H1 (cell line): ENCODE results near the gene SPATA25. TPM values are rescaled to one million over a fixed set of nuclear protein-coding genes. Genes with fewer than 3 reads are reported as not detected.

ENCODE experiments used
- CTCF ChIA-PET: fragments of 300-600 bp; sonication (Branson Sonifier 250); formaldehyde crosslinking; loops from one replicate; lab custom pipeline; 2021; ENCODE audit not compliant: partially characterized antibody; lab: Charles Lee
- POLR2A ChIA-PET: fragments of 300-600 bp; sonication (Branson Sonifier 250); formaldehyde crosslinking; loops from one replicate; lab custom pipeline; 2021; ENCODE audit warnings: inconsistent platforms; ENCODE audit not compliant: partially characterized antibody; lab: Charles Lee
- DNase-seq, 2 experiments: peaks; one replicate each; pipeline versions ENCODE4 v3.0.0 to v3.0.0-alpha.2; 2010 to 2022; ENCODE audit warnings: low spot score in 2 of 2, low read depth in 1 of 2, mixed read lengths in 1 of 2
- FAIRE-seq: peaks from 2 replicates; lab custom pipeline; 2011; peaks lifted over from hg19 to GRCh38; lab: Jason Lieb, UNC
- H2AFZ ChIP-seq: 2 replicates; pipeline ENCODE4 v1.8.1; 2012; ENCODE audit warnings: low read length, inconsistent platforms
- H2AK5ac ChIP-seq: 2 replicates; pipeline ENCODE4 v1.6.1; 2013; ENCODE audit warnings: low read depth, low read length
- H2BK120ac ChIP-seq: replicated peaks from 2 replicates; pipeline ENCODE3; 2013; ENCODE audit warnings: low read depth, low read length, inconsistent platforms
- H2BK12ac ChIP-seq: 2 replicates; pipeline ENCODE4 v1.6.1; 2013; ENCODE audit warnings: low read depth, low read length
- H2BK15ac ChIP-seq: 2 replicates; pipeline ENCODE4 v1.6.1; 2013; ENCODE audit warnings: low read length
- H2BK20ac ChIP-seq: 2 replicates; pipeline ENCODE4 v1.6.1; 2013; ENCODE audit warnings: low read length
- H2BK5ac ChIP-seq: 2 replicates; pipeline ENCODE4 v1.6.1; 2013; ENCODE audit warnings: low read depth, low read length
- H3K14ac ChIP-seq: 2 replicates; pipeline ENCODE4 v1.6.1; 2013; ENCODE audit warnings: inconsistent platforms; ENCODE audit not compliant: insufficient read length
- H3K18ac ChIP-seq: 2 replicates; pipeline ENCODE4 v1.6.1; 2013; ENCODE audit warnings: low read length; ENCODE audit errors: extremely low read depth
- H3K23ac ChIP-seq: 2 replicates; pipeline ENCODE4 v1.6.1; 2013; ENCODE audit warnings: inconsistent platforms; ENCODE audit not compliant: insufficient read length
- H3K23me2 ChIP-seq: 2 replicates; pipeline ENCODE4 v1.6.1; 2013; ENCODE audit warnings: low read depth, low read length
- H3K27ac ChIP-seq: 2 replicates; pipeline ENCODE4 v1.6.1; 2011; ENCODE audit warnings: low read depth, low read length, inconsistent platforms
- H3K27me3 ChIP-seq, 4 experiments: replicated peaks in 1 of 4; 1 replicate in 1 of 4; 2 replicates in 3 of 4; pipeline versions ENCODE4 v1.6.1 to v1.8.1; 2011 to 2013; ENCODE audit warnings: low read length in 3 of 4, mild to moderate bottlenecking in 3 of 4, inconsistent platforms in 2 of 4, mixed read lengths in 2 of 4, moderate library complexity in 1 of 4; ENCODE audit not compliant: control insufficient read depth in 3 of 4, insufficient read depth in 3 of 4; ENCODE audit errors: extremely low read depth in 1 of 4
- H3K36me3 ChIP-seq, 4 experiments: 2 replicates each; pipeline versions ENCODE4 v1.6.1 to v1.8.1; 2011 to 2013; ENCODE audit warnings: mild to moderate bottlenecking in 4 of 4, low read length in 3 of 4, moderate library complexity in 2 of 4, control low read depth in 1 of 4, inconsistent platforms in 1 of 4; ENCODE audit not compliant: insufficient read depth in 4 of 4, control insufficient read depth in 2 of 4
- H3K4ac ChIP-seq: replicated peaks from 2 replicates; pipeline ENCODE3; 2013; ENCODE audit warnings: low read length, low read depth, mixed read lengths, inconsistent platforms; ENCODE audit not compliant: insufficient read length
- H3K4me1 ChIP-seq, 4 experiments: replicated peaks in 1 of 4; 1 replicate in 1 of 4; 2 replicates in 3 of 4; pipeline versions ENCODE4 v1.6.1 to v1.8.1; 2011 to 2013; ENCODE audit warnings: low read length in 3 of 4, inconsistent platforms in 2 of 4, mixed read lengths in 1 of 4; ENCODE audit not compliant: insufficient read depth in 4 of 4, control insufficient read depth in 3 of 4
- H3K4me2 ChIP-seq, 2 experiments: 2 replicates each; pipeline versions ENCODE4 v1.6.1 to v1.8.1; 2011 to 2013; ENCODE audit warnings: low read depth in 2 of 2, low read length in 2 of 2, control low read depth in 1 of 2, inconsistent platforms in 1 of 2, mild to moderate bottlenecking in 1 of 2; ENCODE audit not compliant: insufficient read depth in 1 of 2
- H3K4me3 ChIP-seq, 4 experiments: fragments of 200-600, 300-600 bp in 1 of 4; sonication (generic), shearing (Covaris generic), sonication (Bioruptor Twin) in 1 of 4; 2 replicates each; pipeline versions ENCODE4 v1.5.1 to v1.8.1; 2011 to 2016; ENCODE audit warnings: low read length in 4 of 4, low read depth in 3 of 4, control low read depth in 2 of 4, inconsistent platforms in 2 of 4, mild to moderate bottlenecking in 2 of 4, mixed read lengths in 1 of 4, moderate library complexity in 1 of 4; ENCODE audit not compliant: insufficient read depth in 2 of 4; ENCODE audit errors: extremely low read depth in 1 of 4
- H3K56ac ChIP-seq: replicated peaks from 2 replicates; pipeline ENCODE3; 2013; ENCODE audit warnings: low read depth, mild to moderate bottlenecking, mixed read lengths, low read length, inconsistent platforms; ENCODE audit not compliant: insufficient read length
- H3K79me1 ChIP-seq: 2 replicates; pipeline ENCODE4 v1.6.1; 2013; ENCODE audit warnings: low read depth, low read length, control low read depth
- H3K79me2 ChIP-seq, 2 experiments: 2 replicates each; pipeline versions ENCODE4 v1.6.1 to v1.8.1; 2012 to 2013; ENCODE audit warnings: low read length in 2 of 2, mild to moderate bottlenecking in 2 of 2, inconsistent platforms in 1 of 2; ENCODE audit not compliant: insufficient read depth in 2 of 2, control insufficient read depth in 1 of 2
- H3K9ac ChIP-seq, 4 experiments: replicated peaks in 1 of 4; 1 replicate in 1 of 4; 2 replicates in 3 of 4; pipeline versions ENCODE4 v1.6.1 to v1.8.1; 2011 to 2013; ENCODE audit warnings: low read depth in 3 of 4, low read length in 3 of 4, control low read depth in 2 of 4, mild to moderate bottlenecking in 2 of 4, moderate library complexity in 2 of 4, inconsistent platforms in 1 of 4; ENCODE audit errors: extremely low read depth in 1 of 4
- H3K9me3 ChIP-seq, 2 experiments: 2 replicates each; pipeline versions ENCODE4 v1.6.1 to v1.8.1; 2012 to 2013; ENCODE audit warnings: mild to moderate bottlenecking in 2 of 2, moderate library complexity in 2 of 2, control low read depth in 1 of 2, inconsistent platforms in 1 of 2, low read depth in 1 of 2, low read length in 1 of 2, mixed read lengths in 1 of 2; ENCODE audit not compliant: insufficient read depth in 2 of 2
- H4K20me1 ChIP-seq, 2 experiments: replicated peaks in 1 of 2; 2 replicates each; pipeline versions ENCODE3 to v1.8.1; 2011 to 2013; ENCODE audit warnings: inconsistent platforms in 2 of 2, low read length in 2 of 2, mild to moderate bottlenecking in 1 of 2; ENCODE audit not compliant: insufficient read depth in 2 of 2, control insufficient read depth in 1 of 2
- H4K5ac ChIP-seq: 2 replicates; pipeline ENCODE4 v1.6.1; 2013; ENCODE audit warnings: low read length, low read depth, mixed read lengths, inconsistent platforms; ENCODE audit not compliant: insufficient read length
- H4K8ac ChIP-seq: 2 replicates; pipeline ENCODE4 v1.8.0; 2013; ENCODE audit warnings: mild to moderate bottlenecking, moderate library complexity, low read length, inconsistent platforms; ENCODE audit not compliant: insufficient read depth; ENCODE audit errors: extremely low read depth
- H4K91ac ChIP-seq: replicated peaks from 2 replicates; pipeline ENCODE3; 2013; ENCODE audit warnings: low read length, mixed read lengths, inconsistent platforms; ENCODE audit not compliant: insufficient read length
- BACH1 ChIP-seq: IDR thresholded peaks from 2 replicates; pipeline ENCODE4 v1.6.1; 2012; ENCODE audit warnings: low read length, improper control_type of control experiment
- EP300 ChIP-seq, 2 experiments: IDR thresholded peaks; 1 replicate in 1 of 2; 2 replicates in 1 of 2; pipeline ENCODE4 v1.6.1; 2011 to 2012; ENCODE audit warnings: low read depth in 2 of 2, low read length in 2 of 2, mild to moderate bottlenecking in 2 of 2, borderline replicate concordance in 1 of 2, inconsistent platforms in 1 of 2, moderate library complexity in 1 of 2
- FOSL1 ChIP-seq: IDR thresholded peaks from 2 replicates; pipeline ENCODE4 v1.6.1; 2011; ENCODE audit warnings: mild to moderate bottlenecking, low read depth, low read length, moderate library complexity; ENCODE audit not compliant: insufficient read depth
- HDAC2 ChIP-seq, 2 experiments: fragments of 300-600 bp in 1 of 2; sonication (generic) in 1 of 2; IDR thresholded peaks; 2 replicates each; pipeline ENCODE4 v1.6.1; 2011 to 2012; ENCODE audit warnings: low read depth in 2 of 2, low read length in 2 of 2, mild to moderate bottlenecking in 2 of 2, moderate library complexity in 2 of 2, borderline replicate concordance in 1 of 2, inconsistent platforms in 1 of 2
- KDM1A ChIP-seq: fragments of 200-600, 300-600 bp; sonication (generic); IDR thresholded peaks from 2 replicates; pipeline ENCODE4 v1.7.1; 2016; ENCODE audit warnings: mild to moderate bottlenecking, low read length, borderline replicate concordance
- NANOG ChIP-seq: IDR thresholded peaks from 2 replicates; pipeline ENCODE4 v1.6.1; 2011; ENCODE audit warnings: low read length, low read depth, mild to moderate bottlenecking, inconsistent platforms; ENCODE audit not compliant: insufficient read depth, poor library complexity, severe bottlenecking
- POLR2A ChIP-seq, 2 experiments: IDR thresholded peaks; 1 replicate in 1 of 2; 2 replicates in 1 of 2; pipeline ENCODE4 v1.6.1; 2011; ENCODE audit warnings: low read depth in 2 of 2, low read length in 2 of 2, mild to moderate bottlenecking in 2 of 2; ENCODE audit errors: control extremely low read depth in 1 of 2
- RNF2 ChIP-seq: fragments of 200-900, 300-1000 bp; sonication (generic); IDR thresholded peaks from 2 replicates; pipeline ENCODE4 v1.7.1; 2016; ENCODE audit warnings: borderline replicate concordance, low read depth, mild to moderate bottlenecking, antibody characterized with exemption, low read length; ENCODE audit not compliant: poor library complexity, severe bottlenecking; ENCODE audit errors: missing control alignments
- SP1 ChIP-seq: IDR thresholded peaks from 2 replicates; pipeline ENCODE4 v1.6.1; 2011; ENCODE audit warnings: low read depth, low read length
- SP2 ChIP-seq: IDR thresholded peaks from 2 replicates; pipeline ENCODE4 v1.6.1; 2012; ENCODE audit warnings: mild to moderate bottlenecking, low read length, inconsistent platforms
- TAF1 ChIP-seq: IDR thresholded peaks from 2 replicates; pipeline ENCODE4 v1.6.1; 2011; ENCODE audit warnings: mild to moderate bottlenecking, low read depth, low read length
- TCF12 ChIP-seq: IDR thresholded peaks from 2 replicates; pipeline ENCODE4 v1.6.1; 2011; ENCODE audit warnings: low read depth, mild to moderate bottlenecking, low read length
- WGBS, 2 experiments: shearing (Covaris generic) in 1 of 2; methylation state at CpG; one replicate each; pipeline versions ENCODE4 v1.1.6 to v1.1.7; 2013 to 2015; ENCODE audit warnings: low lambda C conversion rate in 2 of 2, mixed read lengths in 2 of 2, inconsistent platforms in 1 of 2, low coverage in 1 of 2, missing lambda C conversion rate in 1 of 2; ENCODE audit not compliant: insufficient replicate concordance in 2 of 2, insufficient coverage in 1 of 2, insufficient read length in 1 of 2; ENCODE audit errors: extremely low coverage in 1 of 2, missing lambda C conversion rate in 1 of 2; 5-methylcytosine and 5-hydroxymethylcytosine counted together
- polyA plus RNA-seq, 7 experiments: library from polyadenylated mRNA; depleted of rRNA in 3 of 7; stranded (reverse) in 5 of 7; unstranded in 2 of 7; fragments of >200 nt in 5 of 7; fragments of 200-250 nt in 2 of 7; gene quantifications; 1 replicate in 5 of 7; 2 replicates in 1 of 7; 4 replicates in 1 of 7; pipeline versions ENCODE4 v1.2.1 to v1.2.3, GENCODE V29; 2011 to 2013; ENCODE audit warnings: missing spikeins in 2 of 7, mixed read lengths in 2 of 7
- total RNA-seq: library from RNA; stranded (reverse); fragmentation: NEBNext Ultra II Directional; extraction: Animal tissue kit (Norgen Biotek cat#: 25700); gene quantifications from 2 replicates; pipeline ENCODE4 v1.2.1, GENCODE V29; 2021
- TF ChIP-seq, protein P1 (sequence below): IDR thresholded peaks from 2 replicates; pipeline ENCODE4 v1.6.1; 2011; ENCODE audit warnings: low read depth, mild to moderate bottlenecking, low read length; ENCODE audit not compliant: insufficient read depth

The SPATA25 gene
- total and polyA plus RNA-seq, 2 of the 8 experiments (the other 6 are each of a cell fraction or from before 2014, with no cell fraction given): 2.0 to 3.0 TPM

DNA sequence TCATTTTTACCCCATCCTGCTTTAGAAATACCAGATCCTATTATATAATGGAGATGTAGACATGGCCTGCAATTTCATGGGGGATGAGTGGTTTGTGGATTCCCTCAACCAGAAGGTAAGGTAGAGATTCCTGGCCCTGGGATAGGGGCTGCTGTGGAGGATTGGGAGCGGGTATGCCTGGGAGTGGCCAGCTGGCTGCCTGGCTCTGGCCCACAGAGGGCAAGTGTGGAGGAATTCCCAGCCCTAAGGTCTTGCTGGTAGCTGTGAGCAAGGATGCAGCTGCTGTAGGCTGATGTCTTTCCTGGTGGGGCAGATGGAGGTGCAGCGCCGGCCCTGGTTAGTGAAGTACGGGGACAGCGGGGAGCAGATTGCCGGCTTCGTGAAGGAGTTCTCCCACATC is 10.3 kb upstream of the SPATA25 start:
- no peaks in the 10 kb centered on the region for H3K79me2 ChIP-seq
- H3K56ac ChIP-seq: no peak overlapping the region
- DNase-seq: no peak
- H3K9me3 ChIP-seq: no peaks in the 10 kb centered on the region
- H3K9ac ChIP-seq: no peak overlapping the region
- no peak overlapping the region for H3K14ac ChIP-seq
- no peak overlapping the region for H4K91ac ChIP-seq
- WGBS, 2 experiments: 96% methylated on average over 5 of the region's 7 CpGs; no CpG with 5 or more reads in 1 of the 2 experiments
- H3K4ac ChIP-seq: no peak overlapping the region
- H3K23me2 ChIP-seq: no peaks in the 10 kb centered on the region
- CTCF ChIA-PET: interaction anchor here (0.8 to 1.3 kb wide), 2 partner anchors 17 to 73 kb away, joined by 3 to 4 read pairs; partner anchors contain the start of gene ZSWIM1
- peaks cover 0 to 14% of the 10 kb centered on the region in 2 experiments for H4K20me1 ChIP-seq
- no peak overlapping the region for H2BK20ac ChIP-seq
- no peak overlapping the region for H2AFZ ChIP-seq
- H3K36me3 ChIP-seq: peaks cover 15 to 49% (median 45%) of the 10 kb centered on the region in 4 experiments
- no peak overlapping the region for H4K5ac ChIP-seq
- POLR2A ChIA-PET: interaction anchor here (1.0 to 11.2 kb wide), 12 partner anchors 6 to 73 kb away, joined by 3 to 172 read pairs (median 6); partner anchors contain the start of genes CTSA, NEURL2, PCIF1 and PLTP
- no peak overlapping the region for H2BK5ac ChIP-seq
- no peak overlapping the region for H3K27ac ChIP-seq
- H2BK120ac ChIP-seq: no peak overlapping the region
- H3K4me3 ChIP-seq: no peak overlapping the region
- no peak overlapping the region for H3K23ac ChIP-seq
- no peak overlapping the region for H2BK12ac ChIP-seq
- H3K4me1 ChIP-seq: no peaks in the 10 kb centered on the region
- no peaks in the 10 kb centered on the region for H3K27me3 ChIP-seq
- no peak overlapping the region for H4K8ac ChIP-seq
- H3K4me2 ChIP-seq: no peak overlapping the region
- no peaks in the 10 kb centered on the region for H3K79me1 ChIP-seq
- H2BK15ac ChIP-seq: no peak overlapping the region
- H3K18ac ChIP-seq: no peak overlapping the region
- no peak for FAIRE-seq
- H2AK5ac ChIP-seq: no peak overlapping the region
- TF ChIP-seq TAF1: no peak
- TF ChIP-seq RNF2: no peak
- TF ChIP-seq, protein P1, sequence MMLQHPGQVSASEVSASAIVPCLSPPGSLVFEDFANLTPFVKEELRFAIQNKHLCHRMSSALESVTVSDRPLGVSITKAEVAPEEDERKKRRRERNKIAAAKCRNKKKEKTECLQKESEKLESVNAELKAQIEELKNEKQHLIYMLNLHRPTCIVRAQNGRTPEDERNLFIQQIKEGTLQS: no peak
- TF ChIP-seq TCF12: no peak
- no peak for TF ChIP-seq EP300 (IDR thresholded peaks at IDR 0.05; ENCODE audit: borderline replicate concordance in 1 of 2, low read depth in 2 of 2, low read length in 2 of 2)
- no peak for TF ChIP-seq SP2
- TF ChIP-seq SP1: no peak
- no peak for TF ChIP-seq FOSL1
- no peak for TF ChIP-seq BACH1
- TF ChIP-seq NANOG: no peak
- no peak for TF ChIP-seq POLR2A (IDR thresholded peaks at IDR 0.05; ENCODE audit: control extremely low read depth in 1 of 2, low read depth in 2 of 2, low read length in 2 of 2)
- TF ChIP-seq HDAC2 (IDR thresholded peaks at IDR 0.05; ENCODE audit: borderline replicate concordance in 1 of 2, low read depth in 2 of 2, low read length in 2 of 2): no peak
- TF ChIP-seq KDM1A: no peak
